ENCODE measurements around the gene GALK1.
"Not testable (repeated sequence)": the region's sequence is repeated elsewhere in the genome, so short reads cannot be mapped to it uniquely, and the experiment has no call there.

Gene GALK1

DNA sequence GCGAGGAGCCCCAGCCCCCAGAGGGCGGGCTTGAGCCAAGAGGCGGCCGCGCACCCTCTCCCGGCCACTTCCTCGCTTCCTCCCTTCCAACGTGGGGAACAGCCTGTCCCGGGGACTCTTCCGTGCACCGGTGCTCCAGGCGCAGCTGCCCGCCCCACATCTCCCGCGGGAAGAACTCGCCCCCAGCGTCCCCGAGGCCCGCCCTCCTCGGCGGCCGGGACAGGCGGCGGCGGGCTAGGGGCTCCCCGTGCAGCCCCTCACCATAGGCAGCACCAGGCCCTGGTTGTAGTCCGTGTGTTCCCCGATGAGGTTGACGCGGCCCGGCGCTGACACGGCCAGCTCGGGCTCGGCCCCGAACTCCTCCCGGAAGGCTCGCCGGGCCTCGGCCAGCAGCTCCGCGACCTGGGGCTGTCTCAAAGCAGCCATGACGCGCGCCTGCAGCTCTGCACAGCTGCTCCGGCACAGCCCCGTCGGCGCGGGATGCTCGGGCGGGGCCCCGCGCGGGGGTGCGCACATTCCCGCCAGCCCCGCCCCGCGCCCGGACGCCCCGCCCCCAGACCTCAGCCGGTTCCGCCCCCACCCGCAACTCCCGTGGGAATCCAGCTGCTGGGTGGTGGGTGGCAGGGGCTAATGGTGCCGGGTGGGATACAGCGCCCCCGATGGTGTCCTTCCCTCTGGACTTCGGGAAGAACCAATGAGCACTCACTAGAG is at the start of gene GALK1:
Gene GALK1, minus strand, starts transcription at position 482 of the 711 bp plus-strand sequence. Its CDS starts 56 bp downstream, at position 426.
- DNase-seq: no peak

DNA sequence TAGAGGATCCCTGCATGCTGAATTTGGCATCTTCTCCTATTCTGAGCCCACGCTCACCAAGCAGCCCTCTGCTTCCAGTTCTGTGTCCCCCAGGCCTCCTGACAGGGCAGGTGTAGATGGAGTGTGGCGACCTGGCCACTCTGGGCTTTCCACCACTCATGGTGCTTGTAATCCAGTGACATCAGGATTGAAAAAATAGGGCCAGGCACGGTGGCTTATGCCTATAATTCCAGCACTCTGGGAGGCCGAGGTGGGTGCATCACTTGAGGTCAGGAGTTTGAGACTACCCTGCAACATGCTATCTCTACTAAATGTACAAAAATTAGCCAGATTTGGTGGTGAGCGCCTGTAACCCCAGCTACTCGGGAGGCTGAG is 49.0 kb upstream of the GALK1 start:
- DNase-seq: no peak

DNA sequence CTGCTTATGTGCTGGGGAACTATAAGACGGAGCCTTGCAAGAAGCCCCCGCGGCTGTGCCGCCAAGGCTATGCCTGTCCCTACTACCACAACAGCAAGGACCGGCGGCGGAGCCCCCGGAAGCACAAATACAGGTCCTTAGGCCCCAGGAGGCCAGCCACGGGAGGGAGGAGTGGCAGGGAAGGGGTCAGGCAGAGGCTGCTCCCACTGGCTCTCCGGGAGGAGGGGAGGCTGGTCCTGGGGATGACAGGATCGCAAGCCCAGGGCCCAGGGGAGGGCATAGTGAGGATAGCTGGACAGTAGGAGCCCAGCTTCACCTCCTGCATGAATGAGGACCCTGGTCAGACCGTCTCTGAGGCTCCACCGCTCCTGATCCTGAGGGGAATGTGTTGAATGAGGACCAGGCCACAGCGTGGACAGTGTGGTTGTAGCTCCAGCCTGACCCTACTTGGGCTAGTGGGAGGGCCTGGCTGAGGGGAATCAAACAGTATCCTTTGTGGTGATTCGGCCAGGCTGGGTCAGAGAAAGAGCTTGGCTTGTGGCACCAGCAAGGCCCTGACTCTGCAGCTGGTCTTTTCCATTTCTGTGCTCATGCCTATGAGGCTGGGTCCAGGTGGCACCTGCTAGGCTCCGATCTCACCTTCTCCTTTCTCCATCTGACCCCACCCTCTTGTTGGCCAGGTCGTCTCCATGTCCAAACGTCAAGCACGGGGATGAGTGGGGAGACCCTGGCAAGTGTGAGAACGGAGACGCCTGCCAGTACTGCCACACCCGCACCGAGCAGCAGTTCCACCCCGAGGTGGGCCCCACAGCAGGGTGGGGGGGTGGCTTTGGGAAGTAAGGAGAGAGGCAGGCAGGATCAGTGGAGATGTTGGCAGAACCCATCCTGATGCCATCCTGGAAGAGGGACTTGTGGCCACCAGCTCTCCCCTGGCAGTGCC is 48.4 kb upstream of the GALK1 start:
- no peak for DNase-seq

DNA sequence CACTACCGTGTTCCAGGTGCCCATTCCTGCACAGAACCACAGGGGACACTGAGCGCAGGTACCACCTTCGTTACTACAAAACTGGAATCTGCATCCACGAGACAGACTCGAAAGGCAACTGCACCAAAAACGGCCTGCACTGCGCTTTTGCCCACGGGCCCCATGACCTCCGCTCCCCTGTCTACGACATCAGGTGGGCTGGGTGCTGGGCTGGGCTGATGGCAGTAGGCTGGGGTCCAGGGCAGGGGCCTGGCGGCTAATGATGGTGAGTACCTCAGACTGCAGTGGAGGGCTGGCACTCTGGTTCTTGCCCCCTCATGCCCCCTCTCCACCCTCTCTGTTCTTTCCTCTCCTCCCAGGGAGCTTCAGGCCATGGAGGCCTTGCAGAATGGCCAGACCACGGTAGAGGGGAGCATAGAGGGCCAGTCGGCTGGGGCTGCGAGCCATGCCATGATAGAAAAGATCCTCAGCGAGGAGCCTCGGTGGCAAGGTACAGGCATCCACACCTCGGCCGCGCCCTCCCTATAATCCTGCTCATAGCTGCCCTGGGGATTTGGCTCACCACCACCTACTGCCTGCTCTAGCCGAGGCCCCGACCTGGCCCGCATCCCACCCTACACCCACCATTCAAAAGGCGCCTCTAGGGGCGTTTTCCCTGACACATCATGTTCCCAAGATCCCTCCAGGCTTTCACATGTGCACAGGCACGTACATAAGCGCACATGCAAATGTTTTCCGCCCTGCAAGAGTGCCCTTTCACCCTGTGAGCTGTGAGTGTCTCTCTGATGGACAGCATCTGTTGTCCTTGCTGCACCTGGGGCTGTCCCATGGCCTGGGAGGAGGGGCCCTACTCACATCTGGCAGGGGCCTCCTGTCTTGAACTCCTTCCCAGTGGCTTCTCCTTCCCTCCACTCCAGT is 47.4 kb upstream of the GALK1 start:
- no peak for DNase-seq

DNA sequence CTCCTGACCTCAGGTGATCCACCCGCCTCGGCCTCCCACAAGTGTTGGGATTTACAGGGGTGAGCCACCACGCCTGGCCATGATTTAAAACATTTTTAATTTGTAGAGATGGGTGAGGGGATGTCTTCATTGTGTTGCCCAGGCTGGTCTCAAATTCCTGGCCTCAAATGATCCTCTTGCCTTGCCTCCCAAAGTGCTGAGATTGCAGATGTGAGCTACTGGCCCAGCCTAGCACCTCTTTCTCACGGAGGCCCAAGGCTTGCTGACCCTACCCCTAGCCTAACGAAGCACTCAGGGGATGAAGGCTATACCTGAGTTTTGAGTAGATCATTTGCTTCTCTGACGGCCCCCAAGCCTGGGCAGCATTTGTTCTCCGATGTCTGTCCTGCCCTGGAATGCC is 46.2 kb upstream of the GALK1 start:
- no peak for DNase-seq

DNA sequence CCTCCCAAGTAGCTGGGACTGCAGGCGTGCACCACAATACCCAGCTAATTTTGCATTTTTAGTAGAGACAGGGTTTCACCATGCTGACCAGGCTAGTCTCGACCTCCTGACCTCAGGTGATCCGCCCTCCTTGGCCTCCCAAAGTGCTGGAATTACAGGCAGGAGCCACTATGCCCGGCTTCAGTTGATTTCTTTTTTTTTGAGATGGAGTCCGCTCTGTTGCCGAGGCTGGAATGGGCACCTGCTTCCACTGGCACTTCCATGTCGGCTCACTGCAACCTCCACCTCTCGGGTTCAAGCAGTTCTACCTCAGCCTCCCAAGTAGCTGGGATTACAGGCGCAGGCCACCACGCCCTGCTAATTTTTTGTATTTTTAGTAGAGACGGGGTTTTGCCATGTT is 45.8 kb upstream of the GALK1 start:
- not testable (repeated sequence) for DNase-seq

DNA sequence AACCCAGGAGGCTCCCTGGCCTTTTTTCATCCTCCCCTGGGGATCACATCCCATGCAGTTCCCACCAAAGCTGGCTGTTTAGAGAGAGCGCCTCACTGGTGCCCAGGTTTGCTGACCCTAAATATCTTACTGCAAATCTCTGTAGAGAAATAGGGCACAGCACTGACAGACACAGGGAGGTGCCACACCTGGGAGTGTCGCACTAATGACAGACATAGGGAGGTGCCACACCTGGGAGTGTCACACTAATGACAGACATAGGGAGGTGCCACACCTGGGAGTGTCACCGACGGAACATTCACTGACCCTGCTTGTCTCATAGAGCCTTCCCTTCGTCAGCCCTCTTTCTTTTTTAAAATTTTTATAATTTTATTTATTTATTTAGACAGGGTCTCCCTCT is 45.2 kb upstream of the GALK1 start:
- DNase-seq: no peak

DNA sequence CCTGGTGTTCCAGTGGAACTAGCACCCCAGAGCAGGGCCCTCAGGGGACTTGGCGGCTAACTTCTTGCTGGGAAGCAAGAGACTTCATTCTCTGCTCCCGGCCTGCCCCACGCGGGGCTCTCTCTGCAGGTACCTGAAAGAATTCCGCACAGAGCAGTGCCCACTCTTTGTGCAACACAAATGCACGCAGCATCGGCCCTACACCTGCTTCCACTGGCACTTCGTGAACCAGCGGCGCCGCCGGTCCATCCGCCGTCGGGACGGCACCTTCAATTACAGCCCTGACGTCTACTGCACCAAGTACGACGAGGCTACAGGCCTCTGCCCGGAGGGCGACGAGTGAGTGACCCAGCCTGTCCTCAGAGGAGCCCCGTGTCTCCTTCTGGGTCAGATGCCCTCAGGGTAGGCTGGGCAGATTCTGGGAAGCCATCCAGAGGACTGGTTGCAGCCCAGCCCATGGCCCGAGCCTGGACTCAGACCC is 44.7 kb upstream of the GALK1 start:
- no peak for DNase-seq

DNA sequence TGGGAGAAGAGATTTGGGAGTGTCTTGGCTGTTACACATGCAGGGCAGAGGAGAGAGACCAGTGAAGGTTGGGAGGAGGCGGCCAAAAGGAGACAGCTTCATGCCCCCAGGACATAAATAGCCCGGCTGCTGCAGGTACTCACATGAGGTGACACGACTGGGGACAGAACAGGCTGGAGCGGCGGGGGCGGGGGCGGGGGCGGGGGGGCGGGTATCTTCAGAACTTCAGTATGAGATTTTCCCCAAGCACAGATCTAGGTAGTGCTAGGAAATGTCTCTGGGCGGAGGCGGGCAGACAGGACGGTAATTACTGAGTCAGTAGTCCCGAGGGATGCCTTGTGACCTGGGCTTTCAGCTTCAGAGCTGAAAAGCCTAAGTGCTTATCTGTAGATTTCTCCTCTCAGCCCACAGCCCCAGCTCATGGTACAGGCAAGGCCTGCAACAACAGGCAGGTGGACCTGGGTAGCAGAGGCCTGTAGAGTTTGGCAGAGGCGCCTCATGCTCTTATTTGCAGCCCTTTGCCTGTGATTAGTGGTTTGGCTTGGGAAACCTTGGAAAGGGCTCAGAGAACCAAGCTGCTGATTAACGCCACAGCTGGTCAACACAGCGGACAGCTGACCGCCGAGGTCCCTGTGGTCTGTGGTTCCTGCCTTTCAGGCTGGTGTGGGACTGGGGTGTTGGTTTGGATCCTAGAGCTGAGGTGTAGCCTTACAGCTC is 44.1 kb upstream of the GALK1 start:
- DNase-seq: no peak

DNA sequence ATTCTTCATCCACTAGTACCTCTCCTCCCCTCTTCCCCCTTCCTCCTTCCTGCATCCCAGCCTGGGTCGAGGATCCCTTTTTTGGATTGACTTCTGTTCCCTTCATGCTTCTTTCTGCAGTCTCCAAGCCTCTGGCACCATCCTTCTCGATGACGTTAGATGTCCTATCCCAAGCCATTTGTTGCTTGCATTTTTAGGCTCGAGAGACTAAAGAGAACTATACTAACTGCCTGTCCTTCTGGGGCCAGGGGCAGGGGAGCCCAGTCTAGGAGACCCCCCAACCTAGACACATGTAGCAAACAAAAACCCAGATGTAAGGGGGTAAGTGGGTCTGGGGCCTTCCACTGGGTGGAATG is 43.5 kb upstream of the GALK1 start:
- no peak for DNase-seq

DNA sequence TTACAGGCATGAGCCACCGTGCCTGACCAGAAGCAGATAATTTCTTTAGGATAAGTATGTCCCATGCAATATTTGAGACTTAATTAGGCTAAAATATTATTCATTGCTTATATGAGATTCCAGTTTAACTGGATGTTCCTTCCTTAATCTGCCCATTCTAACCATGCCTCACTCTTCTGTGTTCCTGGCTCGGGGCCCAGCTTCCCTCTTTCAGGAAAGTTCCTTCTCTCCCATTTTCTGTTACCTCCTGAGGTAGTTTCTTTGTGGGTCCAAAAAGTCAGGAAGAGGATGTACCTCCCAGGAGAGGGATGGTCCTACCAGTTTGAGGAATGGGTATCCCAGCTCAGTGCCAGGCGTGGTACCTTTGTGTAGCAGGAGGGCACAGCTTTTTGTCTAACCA is 42.9 kb upstream of the GALK1 start:
- no peak for DNase-seq

DNA sequence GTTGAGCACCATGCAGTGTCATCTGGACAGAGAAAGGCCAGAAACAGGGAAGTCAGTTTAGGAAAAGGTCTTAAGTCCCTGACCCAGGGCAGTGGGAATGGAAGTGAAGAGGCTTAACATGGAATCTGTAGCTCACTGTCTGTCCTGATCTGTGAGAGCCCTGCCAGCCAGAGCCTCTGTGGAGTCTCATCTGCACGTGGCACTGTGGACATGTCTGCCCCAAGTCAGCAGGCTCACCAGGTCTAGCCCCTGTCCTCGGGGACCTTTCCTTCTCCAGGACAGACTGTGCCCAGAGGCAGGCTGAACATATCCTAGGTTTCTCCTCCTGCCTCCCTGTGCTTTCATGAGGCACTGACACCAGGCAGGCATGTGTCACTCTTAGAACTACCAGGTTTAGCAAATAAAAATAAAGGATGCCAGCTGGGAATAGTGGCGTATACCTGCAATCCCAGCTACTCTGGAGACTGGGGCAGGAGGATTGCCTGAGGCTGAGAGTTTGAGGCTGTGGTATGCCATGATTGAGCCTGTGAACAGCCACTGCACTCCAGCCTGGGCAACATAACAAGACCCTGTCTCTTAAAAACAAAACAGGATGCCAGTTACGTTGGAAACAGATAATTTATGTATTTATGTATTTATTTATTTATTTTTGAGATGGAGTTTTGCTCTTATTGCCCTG is 42.0 kb upstream of the GALK1 start:
- DNase-seq: no peak

DNA sequence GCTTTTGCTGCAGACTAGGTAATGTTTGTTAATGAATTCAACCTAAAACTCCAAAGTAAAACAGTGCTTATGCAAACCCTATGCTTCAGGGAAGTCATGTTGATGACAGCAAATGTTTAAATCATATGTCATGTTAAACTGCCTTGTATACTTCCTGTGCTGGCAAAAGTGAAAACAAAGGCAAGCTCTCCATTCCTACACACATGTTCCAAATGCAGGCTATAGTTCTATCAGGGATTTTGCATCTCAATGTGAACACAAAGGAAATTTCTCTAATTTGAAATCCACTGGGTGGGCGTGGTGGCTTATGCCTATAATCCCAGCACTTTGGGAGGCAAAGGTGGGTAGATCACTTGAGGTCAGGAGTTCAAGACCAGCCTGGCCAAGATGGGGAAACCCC is 38.9 kb upstream of the GALK1 start:
- DNase-seq: no peak

DNA sequence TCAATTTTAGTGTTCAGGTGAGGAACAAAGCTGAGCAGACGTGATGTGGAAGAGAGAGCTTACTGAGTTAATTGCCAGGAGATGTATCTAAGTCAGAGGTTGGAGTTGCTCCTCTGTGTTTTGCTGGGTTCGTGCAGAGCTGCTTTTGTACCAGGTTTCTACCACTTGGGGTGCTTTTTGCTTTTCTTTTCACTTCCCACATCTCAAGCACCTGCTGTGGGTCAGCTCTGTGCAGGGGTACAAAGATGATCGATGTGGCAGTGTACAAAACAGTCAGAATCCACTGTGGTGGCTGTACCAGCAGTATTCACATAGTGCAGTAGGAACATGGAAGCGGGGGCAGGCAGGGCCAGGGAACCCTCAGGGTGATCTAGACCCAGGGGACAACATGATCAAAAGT is 34.4 kb upstream of the GALK1 start:
- no peak for DNase-seq

DNA sequence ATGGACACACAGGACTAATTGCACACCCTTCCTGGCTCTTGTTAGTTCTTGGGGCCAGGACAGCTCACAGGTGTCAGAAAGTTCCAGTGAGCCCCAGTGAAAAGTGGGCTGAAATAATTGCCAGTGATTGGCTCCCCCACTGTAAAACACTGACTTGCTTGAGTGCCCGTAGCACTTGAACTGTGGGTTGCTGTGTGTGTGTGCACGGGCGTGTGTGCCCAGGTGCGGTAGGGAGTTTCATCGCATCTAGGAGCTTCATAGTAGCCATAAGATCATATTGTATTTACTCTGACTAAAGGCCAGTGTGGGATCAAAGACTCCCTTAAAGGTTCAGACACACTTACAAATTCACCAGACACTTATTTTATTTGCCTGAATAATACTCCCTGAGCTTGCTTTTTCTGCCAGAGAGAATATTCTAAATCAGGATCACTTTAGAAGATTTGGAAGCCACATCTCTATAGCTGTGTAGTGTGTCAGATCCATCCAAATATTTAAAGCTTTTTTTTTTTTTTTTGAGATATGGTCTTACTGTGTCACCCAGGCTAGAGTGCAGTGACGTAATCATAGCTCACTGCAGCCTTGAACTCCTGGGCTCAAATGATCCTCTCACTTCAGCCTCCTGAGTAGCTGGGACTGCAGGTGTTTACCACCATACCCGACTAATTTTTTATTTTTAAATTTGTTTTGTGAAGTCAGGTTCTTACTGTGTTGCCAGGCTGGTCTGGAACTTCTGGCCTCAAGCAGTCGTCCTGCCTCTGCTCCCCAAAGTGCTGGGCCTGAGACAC is 31.0 kb upstream of the GALK1 start:
- no peak for DNase-seq

DNA sequence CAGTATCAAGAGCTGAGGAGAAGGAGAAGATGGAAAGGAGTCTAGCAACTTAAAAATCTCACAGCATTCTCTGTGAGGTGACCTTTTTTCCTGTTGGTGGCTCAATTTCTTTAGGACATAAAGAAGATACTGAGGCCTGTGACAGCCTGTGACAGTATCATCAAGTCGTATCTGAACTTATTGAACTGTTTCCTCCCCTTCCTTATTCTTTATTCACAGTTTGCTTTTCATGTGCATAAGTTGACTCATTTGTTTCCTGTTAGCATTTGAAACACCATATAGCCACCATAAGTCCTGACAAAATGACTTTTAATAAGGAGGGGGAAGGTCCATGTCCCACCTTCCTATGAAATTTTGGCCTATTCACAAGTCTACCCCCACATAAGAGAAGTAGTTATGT is 28.5 kb upstream of the GALK1 start:
- no peak for DNase-seq

DNA sequence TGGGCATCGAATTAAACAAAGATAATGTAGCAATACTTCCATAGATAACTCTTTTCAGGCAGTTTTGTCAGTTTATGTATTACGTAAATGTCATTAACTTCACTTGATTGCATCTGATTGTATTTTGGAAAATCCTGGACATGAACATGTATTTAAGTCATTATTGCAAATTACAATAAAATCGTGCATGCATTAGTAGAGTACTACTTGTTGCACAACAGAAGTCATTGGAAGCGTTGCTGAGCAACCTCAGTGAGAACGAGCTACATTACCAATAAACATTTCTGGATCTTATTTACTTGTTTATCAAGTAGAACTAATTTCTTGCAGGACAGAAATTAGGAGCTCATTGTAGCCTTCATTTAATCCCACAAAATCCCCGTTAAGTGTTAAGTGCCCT is 26.3 kb upstream of the GALK1 start:
- no peak for DNase-seq

DNA sequence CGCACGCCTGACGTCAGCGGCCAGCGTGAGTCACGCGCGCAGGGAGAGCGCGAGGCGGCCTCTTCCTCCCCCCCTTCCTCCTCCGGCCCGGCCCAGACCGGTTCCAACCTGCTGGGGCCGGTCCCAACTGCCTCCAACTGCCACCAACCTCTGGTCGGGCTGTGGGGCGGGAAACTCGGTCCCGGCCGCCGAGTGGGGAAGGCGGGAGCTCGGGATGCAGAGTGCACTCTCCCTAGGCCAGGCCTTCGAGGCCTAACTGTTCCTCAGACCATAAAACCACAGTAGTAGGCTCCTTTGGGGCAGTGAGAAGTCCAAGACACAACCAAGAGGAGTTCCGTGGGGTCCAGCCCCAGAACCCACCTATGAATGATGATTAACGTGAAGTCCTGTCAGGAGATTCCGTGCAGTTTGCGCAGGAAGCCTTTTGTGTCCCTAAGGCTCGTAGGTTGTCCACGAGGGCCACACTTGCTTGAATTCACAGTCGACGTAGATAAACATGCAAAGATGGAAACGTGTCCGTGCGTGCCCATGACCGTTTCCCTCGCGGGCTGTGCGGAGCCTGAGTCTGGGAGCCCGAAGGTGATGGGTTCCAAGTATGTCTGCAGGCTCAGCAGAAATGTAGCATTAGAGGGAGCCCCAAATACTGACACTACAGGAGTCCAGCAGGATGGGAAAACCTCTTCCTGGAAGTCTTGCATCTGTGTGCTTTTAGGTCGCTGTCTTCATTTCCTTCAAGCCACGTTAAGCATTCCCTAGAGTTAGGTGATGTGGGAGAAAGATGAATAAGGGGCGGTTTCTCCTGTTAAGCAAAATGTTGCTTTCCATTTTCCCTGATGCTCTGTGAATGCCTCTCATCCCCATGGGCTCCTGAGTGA is 20.3 kb upstream of the GALK1 start:
- DNase-seq: peak; percentile 94

DNA sequence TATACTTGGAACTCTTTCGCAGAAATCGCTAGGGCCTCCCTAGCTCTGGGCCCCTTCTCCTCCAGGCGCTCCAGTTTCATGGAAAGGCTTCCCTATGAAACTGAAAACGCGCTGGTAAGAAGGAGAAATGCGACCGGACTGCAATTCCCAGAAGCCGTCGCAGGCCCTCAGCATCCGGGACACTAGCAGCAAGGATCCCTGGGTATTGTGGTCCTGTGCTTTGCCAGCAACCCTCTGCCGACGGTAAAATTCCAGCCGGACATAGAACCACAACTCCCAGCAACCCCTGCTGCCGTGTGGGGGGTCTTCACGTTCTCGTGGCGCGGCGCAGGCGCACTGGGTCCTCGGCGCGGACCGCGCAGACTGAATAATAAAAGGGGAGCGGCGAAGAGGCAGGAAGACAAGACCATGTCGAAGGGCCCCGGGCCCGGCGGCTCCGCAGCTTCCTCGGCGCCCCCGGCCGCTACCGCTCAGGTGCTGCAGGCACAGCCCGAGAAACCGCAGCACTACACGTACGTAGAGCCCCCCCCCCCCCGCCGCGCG is 19.6 kb upstream of the GALK1 start, which contains the start of gene UNK:
Gene UNK, plus strand, starts transcription at position 334 of the 543 bp plus-strand sequence. Its CDS starts 75 bp downstream, at position 409.
- DNase-seq: peak; percentile 94

Data from KG1 (cell line).